GM19468 (cell line): ENCODE results near the gene GVQW3.
"Not testable (repeated sequence)": the region's sequence is repeated elsewhere in the genome, so short reads cannot be mapped to it uniquely, and the experiment has no call there.

Source experiments
- ATAC-seq: cut with Tn5 transposase; IDR thresholded peaks from one replicate; pipeline ENCODE4 v1.9.1; 2021; ENCODE audit warnings: mild to moderate bottlenecking, moderate library complexity, moderate number of reproducible peaks; ENCODE audit not compliant: unreplicated experiment; ENCODE audit errors: extremely low read depth

The GVQW3 gene

GRCh38 chr11:76382209-76382608, 1.1 kb downstream of the GVQW3 start:
- no peak for ATAC-seq

GRCh38 chr11:76385903-76386302, 4.8 kb downstream of the GVQW3 start:
- no peak for ATAC-seq

GRCh38 chr11:76388408-76388807, 7.3 kb downstream of the GVQW3 start:
- ATAC-seq: no peak

- no peak for ATAC-seq
Measured at GRCh38 chr11:76391021-76391420, 9.9 kb downstream of the GVQW3 start.

GRCh38 chr11:76391811-76392475, 10.8 kb downstream of the GVQW3 start:
- no peak for ATAC-seq

- no peak for ATAC-seq
Measured at GRCh38 chr11:76392870-76393269, 11.7 kb downstream of the GVQW3 start.

- no peak for ATAC-seq
Measured at GRCh38 chr11:76394411-76394810, 13.3 kb downstream of the GVQW3 start.

- no peak for ATAC-seq
Measured at GRCh38 chr11:76395296-76395695, 14.2 kb downstream of the GVQW3 start.

GRCh38 chr11:76397383-76397782, 16.3 kb downstream of the GVQW3 start:
- no peak for ATAC-seq

- ATAC-seq: no peak
Measured at GRCh38 chr11:76400967-76401366, 19.8 kb downstream of the GVQW3 start.

GRCh38 chr11:76401484-76401883, 20.4 kb downstream of the GVQW3 start:
- not testable (repeated sequence) for ATAC-seq

GRCh38 chr11:76406359-76406758, 25.2 kb downstream of the GVQW3 start:
- ATAC-seq: no peak

- ATAC-seq: no peak
Measured at GRCh38 chr11:76408171-76408965, 27.2 kb downstream of the GVQW3 start.

GRCh38 chr11:76410851-76411357, 29.8 kb downstream of the GVQW3 start:
- no peak for ATAC-seq

GRCh38 chr11:76415073-76415472, 34.0 kb downstream of the GVQW3 start:
- ATAC-seq: no peak

- no peak for ATAC-seq
Measured at GRCh38 chr11:76419896-76420295, 38.8 kb downstream of the GVQW3 start.

GRCh38 chr11:76424379-76424778, 43.3 kb downstream of the GVQW3 start:
- ATAC-seq: no peak

GRCh38 chr11:76424891-76425290, 43.8 kb downstream of the GVQW3 start:
- ATAC-seq: no peak

GRCh38 chr11:76426660-76427059, 45.5 kb downstream of the GVQW3 start:
- ATAC-seq: no peak

- ATAC-seq: no peak
Measured at GRCh38 chr11:76436020-76436419, 54.9 kb downstream of the GVQW3 start.

- no peak for ATAC-seq
Measured at GRCh38 chr11:76443268-76443980, 62.3 kb downstream of the GVQW3 start.
